GM04504 (cell line): ENCODE measurements around the gene HDAC11.
A peak's percentile ranks its signal among the peaks of the same experiment; 100 is the strongest.

Source experiments
- DNase-seq: peaks from one replicate; pipeline ENCODE4 v3.0.0-alpha.2; 2012; ENCODE audit warnings: low read depth

Gene HDAC11

GRCh38 chr3:13543253-13543652, 63.1 kb downstream of the HDAC11 start:
- DNase-seq: peak; percentile 96

DNA sequence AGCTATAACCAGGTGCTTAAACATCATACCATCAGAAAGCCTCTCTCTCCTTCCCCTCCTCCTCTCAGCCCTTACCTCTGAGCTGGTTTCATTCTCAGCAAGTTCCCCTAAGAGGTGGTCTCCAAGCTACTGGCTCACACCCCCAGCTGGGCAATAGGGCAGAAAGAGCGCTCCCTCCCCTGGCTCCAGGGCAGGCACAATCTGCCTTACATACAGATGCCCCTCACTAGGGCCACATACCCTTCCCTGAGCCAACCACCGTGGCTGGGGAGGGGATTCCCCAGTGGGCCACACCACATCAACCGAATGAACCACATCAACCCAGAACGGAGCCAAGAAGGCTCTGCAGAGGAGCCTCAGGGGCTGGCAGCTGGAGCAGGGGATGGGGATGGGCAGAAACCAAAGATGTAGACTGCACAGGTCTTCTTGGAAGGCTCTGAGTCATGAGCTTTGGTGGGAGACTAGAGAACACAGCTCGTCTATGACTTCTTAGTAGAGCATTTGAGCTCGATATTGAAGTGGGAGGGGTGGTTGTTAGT, 64.3 kb downstream of the HDAC11 start:
- DNase-seq: peak; percentile 81

GRCh38 chr3:13544951-13545651, 65.0 kb downstream of the HDAC11 start:
- no peak for DNase-seq

GRCh38 chr3:13545952-13546454, 65.9 kb downstream of the HDAC11 start:
- DNase-seq: no peak

DNA sequence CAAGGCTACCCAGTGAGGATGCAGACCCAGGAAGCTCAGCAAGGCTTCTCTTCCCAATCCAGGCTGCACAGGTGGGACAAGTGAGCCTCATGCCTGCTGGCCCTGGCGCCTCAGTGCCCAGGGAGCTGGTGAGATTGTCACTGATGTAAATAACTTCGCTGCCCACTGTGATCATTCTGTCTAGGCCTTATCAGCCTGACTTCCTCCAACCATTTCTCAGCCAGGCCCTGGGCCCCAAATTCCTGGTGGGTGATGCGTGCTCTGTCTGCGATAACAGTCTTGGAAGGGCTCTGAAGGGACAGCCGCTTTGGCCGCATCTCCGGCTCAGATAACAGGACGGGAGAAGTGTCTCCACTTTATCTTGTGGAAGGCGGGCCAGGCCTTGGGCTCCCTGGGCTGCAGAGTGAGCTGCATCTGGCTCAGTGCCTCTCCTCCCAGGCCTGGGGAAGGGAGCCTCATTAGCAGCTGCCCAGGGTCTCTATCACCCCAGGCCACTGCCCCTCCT, 66.6 kb downstream of the HDAC11 start:
- no peak for DNase-seq

- no peak for DNase-seq
Measured at GRCh38 chr3:13547591-13548371, 67.7 kb downstream of the HDAC11 start.

- DNase-seq: peak; percentile 56
Measured at GRCh38 chr3:13548696-13549622, 68.9 kb downstream of the HDAC11 start, which contains the start of gene FBLN2. Gene FBLN2 (plus strand): TSS chr3:13549125. CDS start chr3:13570356, 21,231 bp downstream.

GRCh38 chr3:13549623-13550422, 69.7 kb downstream of the HDAC11 start:
- no peak for DNase-seq

- DNase-seq: no peak
Measured at GRCh38 chr3:13550423-13550690, 70.3 kb downstream of the HDAC11 start.

DNA sequence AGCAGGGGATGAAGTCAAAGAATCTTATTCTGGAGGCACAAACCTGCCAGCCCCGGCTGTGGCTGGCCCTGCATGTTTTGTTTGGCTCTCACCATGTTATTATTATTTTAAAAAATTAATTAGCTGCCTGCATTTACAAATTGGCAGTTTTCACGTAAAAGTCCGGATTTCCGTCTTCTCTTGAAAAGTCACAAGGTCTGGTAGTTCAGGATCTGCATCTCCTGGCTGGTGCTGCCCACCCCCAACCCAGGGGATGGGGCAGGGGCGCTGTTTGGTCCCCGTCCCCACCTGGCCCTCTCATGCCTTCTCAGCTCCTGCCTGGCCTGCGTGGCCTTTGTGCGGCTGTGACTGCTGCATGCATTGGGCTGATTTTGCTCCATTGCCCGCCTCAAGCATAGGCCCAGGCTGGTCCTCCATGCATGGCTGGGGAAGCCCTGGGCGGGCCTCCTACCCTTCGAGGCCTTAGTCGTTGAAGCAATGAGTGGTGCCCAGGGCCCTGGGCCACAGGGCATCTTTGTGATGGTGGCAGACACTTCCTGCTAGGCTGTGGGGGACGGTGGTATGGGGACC, 70.8 kb downstream of the HDAC11 start:
- no peak for DNase-seq

- no peak for DNase-seq
Measured at GRCh38 chr3:13552857-13553652, 72.9 kb downstream of the HDAC11 start.

- DNase-seq: no peak
Measured at GRCh38 chr3:13553686-13554085, 73.6 kb downstream of the HDAC11 start.

GRCh38 chr3:13555753-13556152, 75.6 kb downstream of the HDAC11 start:
- no peak for DNase-seq
